Stimulated activated CD8-positive, alpha-beta memory T cell treated with anti-CD3 and anti-CD28 coated beads, Interleukin-12 subunit alpha, Interleukin-12 subunit beta, amount 100 ng/mL, for 4 hours (primary cell): ENCODE data around the gene UNC5B.
"Not testable (repeated sequence)": the region's sequence is repeated elsewhere in the genome, so short reads cannot be mapped to it uniquely, and the experiment has no call there.

Experiments used
- DNase-seq: peaks from one replicate; pipeline ENCODE4 v3.0.0-alpha.2; 2020; ENCODE audit warnings: low read depth

Gene UNC5B

DNA sequence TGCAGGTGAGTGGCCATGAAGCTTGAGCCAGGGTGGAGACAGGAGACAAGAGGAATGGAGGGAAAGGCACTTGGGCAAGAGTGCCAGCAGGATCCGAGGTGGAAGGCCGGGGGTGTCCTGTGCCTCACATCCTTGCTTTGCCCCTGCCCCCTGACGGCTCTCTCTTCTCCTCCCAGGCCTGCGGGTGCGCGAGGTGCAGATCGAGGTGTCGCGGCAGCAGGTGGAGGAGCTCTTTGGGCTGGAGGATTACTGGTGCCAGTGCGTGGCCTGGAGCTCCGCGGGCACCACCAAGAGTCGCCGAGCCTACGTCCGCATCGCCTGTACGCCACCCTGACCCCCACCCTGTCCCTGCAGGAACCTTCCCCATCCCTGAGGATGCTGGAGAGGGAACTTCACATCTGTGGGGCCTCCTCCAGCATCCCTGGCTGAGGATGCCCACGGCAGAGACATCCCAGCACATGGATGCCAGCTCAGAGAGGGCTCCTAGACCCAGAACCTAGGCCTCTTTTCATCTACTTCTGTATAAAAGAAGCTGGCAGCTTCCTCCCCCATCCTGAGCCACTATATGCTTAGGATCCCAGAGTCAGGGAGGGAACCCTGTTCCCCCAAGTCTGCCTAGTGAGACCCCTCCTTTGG lies 72.3 kb downstream of the UNC5B start:
- no peak for DNase-seq

DNA sequence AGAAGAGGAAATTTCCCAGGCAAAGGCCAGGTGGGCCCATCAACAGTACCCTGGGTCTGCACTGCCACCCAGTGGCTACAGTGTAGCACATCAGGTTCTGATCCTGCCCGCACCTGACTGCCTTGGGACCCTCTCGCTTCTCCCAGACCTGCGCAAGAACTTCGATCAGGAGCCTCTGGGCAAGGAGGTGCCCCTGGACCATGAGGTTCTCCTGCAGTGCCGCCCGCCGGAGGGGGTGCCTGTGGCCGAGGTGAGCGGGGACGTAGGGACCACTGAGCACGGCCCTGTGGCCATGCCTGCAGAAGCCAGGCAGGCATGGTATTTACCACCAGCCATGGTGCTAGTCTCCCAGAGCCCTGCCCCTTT lies 72.8 kb downstream of the UNC5B start:
- DNase-seq, result no peak

DNA sequence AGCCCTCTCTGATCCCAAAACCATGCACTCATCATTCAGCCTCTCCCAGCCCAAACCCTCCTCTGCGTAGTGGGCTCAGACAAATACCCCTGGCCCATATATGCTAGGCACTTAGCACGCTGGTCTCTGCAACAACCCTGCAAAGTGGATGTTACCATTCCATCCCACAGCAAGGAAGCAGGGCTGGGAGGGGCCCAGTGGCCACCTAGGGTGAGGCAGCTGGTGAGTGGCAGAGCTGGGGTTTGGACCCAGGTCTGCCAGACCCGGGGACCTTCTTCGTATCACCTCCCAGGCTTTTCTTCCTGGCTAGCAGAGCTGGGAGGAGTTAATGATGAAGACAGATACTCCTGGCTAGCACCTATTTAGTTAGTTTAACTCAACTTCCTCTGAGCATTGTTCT lies 73.6 kb downstream of the UNC5B start:
- no peak for DNase-seq

DNA sequence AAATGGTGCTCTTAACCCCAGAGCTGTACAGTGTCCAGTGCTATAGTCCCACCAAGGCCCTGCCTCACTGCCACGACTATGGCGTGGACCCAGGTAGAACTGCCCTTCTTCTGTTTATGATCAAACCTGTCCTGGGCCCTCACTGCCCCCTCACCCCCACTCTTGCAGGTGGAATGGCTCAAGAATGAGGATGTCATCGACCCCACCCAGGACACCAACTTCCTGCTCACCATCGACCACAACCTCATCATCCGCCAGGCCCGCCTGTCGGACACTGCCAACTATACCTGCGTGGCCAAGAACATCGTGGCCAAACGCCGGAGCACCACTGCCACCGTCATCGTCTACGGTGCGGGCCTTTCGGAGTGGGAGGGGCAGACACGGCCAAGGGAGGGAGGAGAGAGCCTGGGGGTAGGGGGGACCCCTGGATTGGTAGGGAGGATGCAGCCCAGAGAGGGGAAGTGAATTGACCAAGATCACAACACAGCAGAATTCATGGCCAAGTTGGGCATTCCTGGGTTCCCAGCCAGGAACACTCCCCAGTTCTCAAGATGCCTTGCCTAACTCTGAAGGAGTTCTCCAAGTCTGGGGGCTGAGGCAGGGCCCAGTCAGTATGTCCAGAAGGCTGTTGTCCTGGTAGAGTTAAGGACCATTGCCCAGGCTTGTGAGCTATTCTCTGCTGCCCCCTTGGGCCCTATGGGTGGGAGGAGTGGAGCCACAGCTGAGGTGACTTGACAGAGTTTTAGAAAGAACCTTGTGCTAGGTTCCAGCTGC lies 74.3 kb downstream of the UNC5B start:
- DNase-seq, result no peak

DNA sequence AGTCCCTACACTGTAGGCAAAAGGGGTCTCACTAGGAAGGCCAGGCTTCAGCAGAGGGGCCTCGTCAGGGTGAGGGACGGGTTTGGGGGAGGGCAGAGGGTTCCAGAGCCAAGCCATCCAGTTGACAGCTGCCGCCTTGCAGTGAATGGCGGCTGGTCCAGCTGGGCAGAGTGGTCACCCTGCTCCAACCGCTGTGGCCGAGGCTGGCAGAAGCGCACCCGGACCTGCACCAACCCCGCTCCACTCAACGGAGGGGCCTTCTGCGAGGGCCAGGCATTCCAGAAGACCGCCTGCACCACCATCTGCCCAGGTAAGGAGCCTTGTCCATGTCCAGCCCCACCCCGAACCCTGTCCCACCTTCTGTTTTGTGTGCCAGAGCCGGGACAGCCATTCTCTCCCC lies 75.1 kb downstream of the UNC5B start:
- no peak for DNase-seq

DNA sequence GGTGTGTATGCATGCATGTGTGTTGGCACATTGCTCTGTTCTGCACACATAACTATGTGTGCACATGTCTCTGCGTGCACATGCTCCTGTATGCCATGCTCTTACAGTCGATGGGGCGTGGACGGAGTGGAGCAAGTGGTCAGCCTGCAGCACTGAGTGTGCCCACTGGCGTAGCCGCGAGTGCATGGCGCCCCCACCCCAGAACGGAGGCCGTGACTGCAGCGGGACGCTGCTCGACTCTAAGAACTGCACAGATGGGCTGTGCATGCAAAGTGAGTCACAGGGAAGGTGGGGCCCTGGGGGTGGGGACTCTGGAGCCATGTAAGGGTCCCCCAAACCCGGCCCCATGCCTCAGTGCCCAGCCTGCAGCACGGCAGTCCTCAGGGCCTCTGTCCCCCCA lies 76.1 kb downstream of the UNC5B start:
- no peak for DNase-seq

DNA sequence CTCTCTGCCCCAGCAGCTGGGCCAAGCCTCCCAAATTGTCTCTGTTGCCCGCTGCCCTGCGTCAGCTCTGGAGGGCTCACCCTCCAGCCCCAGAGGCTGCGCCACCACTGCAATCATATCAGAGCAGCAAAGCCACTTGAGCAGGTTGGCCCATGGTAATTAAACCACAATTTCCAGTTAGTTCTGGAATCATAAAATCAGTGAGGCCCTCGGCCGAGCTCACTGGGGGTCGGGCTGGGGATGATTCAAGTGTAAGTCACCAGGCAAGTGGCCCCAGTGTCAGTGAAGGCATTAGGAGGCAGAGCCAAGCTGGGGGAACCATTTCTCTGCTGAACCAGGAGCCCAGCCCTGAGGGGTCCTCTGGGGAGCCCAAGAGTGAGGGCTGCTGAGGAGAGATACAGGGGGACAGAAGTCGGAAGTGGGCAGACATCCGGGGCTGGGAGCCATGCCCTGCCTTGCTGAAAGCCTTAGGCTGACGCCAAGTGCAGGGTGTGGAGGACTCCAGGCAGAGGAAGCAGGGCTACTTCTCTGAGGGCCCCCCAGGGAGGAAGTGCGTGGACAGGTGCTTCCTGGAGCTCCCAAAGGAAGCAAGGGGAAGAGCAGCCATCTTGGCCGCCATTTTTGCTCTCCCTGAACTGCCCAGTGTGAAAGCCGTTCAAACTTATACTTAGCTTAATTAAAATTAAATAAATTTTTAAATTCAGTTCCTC lies 77.2 kb downstream of the UNC5B start:
- no peak for DNase-seq

DNA sequence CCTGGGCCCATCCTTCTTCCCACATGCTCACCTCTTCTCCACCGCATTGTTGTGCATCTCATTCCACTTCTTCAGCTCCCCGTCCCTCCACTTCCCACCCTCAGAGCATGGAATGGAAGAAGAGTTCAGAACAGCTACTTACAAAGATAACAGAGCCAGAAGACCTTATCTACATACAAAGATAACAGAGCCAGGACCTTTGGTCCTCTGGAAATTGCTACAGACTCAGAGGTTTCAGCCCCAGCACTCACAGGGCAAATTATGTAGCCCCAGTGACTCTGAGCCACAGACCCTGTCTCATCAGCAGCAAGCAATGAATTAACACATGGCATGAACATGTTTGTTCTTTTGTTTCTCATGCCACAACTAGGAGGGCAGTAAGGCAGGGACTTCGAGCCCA lies 78.0 kb downstream of the UNC5B start:
- no peak for DNase-seq

DNA sequence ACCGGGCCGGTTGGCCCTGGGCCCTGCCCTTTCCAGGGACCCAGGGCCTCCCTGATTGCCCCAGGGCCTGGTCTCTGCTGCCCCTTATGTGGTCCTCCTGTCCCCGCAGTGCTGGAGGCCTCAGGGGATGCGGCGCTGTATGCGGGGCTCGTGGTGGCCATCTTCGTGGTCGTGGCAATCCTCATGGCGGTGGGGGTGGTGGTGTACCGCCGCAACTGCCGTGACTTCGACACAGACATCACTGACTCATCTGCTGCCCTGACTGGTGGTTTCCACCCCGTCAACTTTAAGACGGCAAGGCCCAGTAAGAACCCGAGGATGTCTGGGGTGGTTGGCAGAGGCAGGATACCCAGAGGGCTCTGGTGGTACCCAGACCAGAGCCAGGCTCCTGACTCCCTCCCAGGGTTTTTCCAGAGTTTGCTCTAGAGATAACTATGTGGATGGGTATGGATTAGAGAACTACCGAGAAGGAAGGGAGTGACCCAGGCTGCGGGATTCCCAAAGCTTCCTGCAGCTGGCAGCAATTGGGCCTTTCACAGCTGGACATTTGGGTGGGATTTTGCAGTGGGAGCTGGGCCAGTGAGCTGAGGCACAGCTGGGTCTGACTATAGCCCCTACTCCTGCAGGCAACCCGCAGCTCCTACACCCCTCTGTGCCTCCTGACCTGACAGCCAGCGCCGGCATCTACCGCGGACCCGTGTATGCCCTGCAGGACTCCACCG lies 78.6 kb downstream of the UNC5B start:
- DNase-seq, result no peak

DNA sequence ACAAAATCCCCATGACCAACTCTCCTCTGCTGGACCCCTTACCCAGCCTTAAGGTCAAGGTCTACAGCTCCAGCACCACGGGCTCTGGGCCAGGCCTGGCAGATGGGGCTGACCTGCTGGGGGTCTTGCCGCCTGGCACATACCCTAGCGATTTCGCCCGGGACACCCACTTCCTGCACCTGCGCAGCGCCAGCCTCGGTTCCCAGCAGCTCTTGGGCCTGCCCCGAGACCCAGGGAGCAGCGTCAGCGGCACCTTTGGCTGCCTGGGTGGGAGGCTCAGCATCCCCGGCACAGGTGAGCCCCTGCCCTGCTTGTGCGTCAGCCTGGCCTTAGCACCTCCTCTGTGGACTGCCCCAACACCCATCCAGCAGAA lies 79.1 kb downstream of the UNC5B start:
- no peak for DNase-seq

DNA sequence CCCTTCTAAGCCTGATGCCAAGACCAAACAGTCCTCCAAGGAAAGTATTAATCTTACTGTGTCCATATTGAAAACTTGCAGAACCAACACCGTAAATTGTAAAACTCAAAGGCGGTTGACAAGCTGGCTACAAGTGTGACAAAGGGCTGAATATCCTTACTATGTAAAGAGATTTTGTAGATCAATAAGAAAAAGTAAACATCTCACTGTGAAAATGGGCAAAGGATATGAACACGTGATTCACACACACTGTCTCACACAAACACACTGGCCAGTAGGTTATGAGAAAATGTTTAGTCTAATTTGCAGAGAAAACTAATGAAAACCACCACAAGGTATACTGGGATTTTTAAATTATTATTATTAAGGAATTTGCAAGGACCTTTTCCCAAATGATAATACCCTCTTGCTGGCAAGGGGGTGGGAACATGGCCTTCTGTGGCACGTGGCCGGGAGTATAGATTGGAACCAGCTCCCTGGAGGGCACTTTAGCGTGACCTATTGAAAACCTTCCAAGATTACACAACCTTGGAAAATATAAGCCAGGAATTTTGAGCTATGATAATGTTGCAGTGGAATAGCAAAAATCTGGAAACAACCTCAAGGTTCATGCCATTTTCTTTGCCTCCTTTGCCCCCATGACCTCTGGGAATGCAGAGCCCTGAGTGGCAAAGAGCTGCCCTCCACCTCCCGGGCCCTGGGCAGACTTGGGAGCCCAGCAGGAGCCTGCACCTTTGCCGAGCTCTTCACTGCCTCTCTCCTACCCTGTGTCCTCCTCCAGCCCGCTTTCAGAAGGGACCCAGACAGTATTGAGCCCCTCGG lies 80.5 kb downstream of the UNC5B start:
- DNase-seq, result no peak

DNA sequence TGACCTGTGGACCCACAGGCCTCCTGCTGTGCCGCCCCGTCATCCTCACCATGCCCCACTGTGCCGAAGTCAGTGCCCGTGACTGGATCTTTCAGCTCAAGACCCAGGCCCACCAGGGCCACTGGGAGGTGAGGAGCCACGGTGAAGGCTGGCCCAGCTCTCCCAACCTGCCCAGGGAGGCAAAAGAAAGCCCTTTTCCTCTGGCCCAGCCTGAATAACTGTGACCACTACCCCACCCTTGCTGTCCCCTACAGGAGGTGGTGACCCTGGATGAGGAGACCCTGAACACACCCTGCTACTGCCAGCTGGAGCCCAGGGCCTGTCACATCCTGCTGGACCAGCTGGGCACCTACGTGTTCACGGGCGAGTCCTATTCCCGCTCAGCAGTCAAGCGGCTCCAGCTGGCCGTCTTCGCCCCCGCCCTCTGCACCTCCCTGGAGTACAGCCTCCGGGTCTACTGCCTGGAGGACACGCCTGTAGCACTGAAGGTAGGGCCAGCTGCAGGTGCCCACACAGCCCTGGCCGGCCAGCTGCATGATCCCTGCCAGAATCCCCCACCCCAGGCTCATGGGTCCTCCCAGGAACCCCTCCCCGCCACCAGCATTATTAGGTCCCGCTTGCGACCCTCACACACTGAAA lies 81.2 kb downstream of the UNC5B start:
- DNase-seq, result no peak

DNA sequence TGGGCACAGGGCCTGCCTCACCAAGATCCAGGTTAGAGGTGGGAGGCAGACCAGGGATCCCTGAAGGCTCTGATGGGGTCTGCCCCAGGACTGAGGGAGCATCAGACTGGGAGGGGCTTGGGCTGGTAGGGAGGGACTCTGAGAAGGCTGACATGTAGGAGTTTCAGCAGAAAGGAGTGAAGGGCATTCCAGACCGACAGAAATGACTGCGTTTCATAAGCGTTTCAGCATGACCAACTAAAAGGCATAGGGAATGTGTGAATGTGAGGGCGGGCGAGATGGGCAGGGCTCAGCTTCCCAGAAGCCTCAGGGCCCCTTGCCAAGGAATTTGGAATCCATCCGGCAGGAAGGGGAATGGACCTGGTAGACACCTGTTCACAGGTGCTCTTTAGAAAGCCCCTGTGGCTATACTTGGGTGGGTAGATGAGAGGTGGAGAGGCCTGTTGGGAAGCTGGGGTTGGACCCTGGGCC lies 81.8 kb downstream of the UNC5B start:
- DNase-seq, result no peak

DNA sequence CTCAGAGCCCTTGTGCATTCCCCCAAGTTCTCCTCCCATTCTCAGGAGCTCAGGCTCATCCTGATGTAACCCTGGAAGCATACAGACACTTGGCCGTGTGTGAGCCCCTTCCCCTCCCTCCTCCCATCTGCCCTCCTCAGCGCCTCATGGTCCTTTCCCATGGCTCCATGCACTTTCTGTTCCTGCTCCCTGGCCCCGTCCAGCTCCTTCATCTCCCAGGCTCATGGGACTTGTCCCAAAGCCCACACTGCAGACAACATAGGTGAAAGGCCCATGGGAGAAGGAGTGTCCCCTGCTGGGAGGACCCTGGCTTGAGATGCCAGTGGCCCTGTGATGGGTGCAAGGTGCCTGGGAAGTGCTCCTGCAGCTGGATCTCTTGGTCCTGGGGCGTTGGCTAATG lies 82.5 kb downstream of the UNC5B start:
- no peak for DNase-seq

DNA sequence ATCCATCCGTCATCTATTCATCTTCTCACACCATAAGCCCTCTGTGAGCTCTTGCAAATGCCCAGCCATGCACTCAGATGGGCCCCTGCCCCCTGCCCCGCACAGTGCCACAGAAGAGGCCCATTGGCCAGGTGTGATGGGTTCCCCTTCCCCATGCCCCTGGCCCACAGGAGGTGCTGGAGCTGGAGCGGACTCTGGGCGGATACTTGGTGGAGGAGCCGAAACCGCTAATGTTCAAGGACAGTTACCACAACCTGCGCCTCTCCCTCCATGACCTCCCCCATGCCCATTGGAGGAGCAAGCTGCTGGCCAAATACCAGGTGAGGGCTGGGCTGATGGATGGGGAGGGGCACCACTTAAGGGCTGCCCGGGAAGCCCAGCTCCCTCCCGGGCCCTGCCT lies 83.3 kb downstream of the UNC5B start:
- no peak for DNase-seq

DNA sequence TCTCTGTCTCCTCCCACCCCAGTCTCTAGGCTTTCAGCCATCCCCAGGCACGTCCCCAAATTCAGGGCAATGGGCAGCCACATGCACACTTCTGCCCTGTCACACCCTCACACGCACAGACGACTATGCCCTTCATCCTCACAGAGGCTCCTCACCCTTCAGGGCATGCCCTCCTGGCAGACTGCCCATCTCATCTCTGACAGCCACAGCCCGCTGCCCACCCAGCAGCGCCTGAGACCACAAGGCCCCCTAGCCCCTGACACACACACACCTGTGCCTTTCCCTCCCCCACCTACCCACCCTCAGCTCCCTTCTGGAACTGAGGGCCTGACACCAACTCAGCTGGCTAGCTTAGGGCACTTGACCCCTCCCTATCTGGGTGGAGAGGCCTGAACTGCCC lies 83.7 kb downstream of the UNC5B start:
- no peak for DNase-seq

DNA sequence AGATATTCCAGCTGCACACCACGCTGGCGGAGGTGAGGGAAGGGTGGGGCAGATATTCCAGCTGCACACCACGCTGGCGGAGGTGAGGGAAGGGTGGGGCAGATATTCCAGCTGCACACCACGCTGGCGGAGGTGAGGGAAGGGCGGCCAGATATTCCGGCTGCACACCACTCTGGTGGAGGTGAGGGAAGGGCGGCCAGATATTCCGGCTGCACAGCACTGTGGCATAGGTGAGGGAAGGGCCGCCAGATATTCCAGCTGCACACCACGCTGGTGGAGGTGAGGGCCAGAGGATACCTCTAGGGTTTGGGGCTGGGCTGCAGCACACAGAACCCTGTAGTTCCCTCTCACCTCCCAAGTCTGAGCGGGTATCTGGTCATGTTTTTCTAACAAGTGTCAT lies 84.4 kb downstream of the UNC5B start:
- not testable (repeated sequence) for DNase-seq

DNA sequence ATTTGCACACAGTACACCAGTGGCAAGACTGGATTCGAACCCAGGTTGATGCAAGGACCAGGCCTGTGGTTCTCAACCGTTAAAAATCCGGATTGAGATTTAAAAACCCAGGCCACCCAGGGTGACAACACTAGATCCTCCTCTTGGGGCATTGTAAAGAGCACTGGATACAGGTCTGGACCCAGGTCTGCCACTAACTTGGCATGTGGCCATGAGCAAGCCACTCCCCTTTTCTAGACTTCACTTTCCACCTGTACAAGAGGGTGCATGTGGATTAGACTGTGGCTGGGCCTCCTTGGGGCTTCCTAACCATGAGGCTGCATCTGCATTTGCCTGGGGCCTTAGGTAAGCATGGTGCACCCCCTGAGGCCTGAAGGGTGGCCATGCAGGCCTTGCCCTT lies 85.0 kb downstream of the UNC5B start:
- DNase-seq, result no peak

DNA sequence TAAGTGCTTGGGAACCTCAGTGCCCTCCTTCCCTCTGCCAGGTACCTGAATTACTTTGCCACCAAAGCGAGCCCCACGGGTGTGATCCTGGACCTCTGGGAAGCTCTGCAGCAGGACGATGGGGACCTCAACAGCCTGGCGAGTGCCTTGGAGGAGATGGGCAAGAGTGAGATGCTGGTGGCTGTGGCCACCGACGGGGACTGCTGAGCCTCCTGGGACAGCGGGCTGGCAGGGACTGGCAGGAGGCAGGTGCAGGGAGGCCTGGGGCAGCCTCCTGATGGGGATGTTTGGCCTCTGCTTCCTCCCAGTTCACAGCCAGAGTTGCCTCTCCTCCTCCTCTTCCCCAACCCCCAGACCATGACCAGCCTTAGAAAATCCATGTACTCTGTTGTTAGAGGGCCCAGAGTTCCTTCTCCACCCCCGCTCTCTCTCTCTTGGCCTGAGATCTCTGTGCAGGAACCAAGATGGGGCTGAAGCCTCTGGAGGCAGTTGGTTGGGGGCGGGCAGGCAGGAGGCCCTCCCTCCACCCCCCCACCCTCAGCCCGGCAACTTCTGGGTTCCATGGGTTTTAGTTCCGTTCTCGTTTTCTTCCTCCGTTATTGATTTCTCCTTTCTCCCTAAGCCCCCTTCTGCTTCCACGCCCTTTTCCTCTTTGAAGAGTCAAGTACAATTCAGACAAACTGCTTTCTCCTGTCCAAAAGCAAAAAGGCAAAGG lies 86.9 kb downstream of the UNC5B start:
- no peak for DNase-seq

DNA sequence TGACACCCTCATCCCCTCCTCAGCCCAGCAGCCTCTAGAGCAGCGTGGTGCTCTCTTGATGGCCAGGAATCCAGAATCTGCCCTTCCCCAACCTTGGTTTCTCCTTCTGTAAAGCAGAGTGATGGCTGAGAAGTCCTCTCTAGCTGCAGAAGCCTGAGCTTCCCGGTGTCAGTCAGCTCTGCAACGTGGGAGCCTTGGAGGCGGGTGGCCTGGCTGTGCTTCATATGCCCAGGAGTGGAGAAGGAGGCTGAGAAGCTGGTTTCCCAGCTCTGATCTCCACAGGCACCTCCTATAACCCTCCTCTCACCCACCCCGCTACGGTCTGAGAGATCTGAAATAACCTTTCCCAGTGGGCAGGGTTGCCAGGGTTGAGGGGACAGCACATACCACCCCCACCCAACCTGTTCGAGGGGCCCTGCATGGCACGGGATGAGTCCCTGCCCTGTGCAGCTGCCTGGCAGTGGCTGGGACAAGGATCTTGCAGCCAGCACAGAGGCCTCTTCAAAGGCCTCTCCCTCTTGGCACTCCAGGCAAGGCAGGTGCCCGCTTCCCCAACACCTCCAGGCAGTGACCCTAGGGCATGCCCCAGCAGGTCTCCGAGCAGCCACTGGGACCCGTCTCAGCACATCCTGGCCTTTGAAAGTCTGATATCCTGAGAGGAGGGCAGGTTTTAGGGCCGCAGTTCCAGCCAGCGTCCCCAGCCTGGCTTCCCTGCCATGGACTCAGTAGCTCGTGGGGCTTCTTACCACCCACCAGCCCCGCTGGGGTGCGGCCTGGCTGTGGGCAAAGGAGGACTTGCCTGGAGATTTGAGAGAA lies 88.4 kb downstream of the UNC5B start:
- no peak for DNase-seq
